ENCODE measurements around the gene TNRC18. TPM values are rescaled to one million over a fixed set of nuclear protein-coding genes. Genes with fewer than 3 reads are reported as not detected.
"Not testable (repeated sequence)": the region's sequence is repeated elsewhere in the genome, so short reads cannot be mapped to it uniquely, and the experiment has no call there.

The TNRC18 gene
- total and polyA plus RNA-seq, 4 donors, result 2.3 to 37.1 (median 20.4) TPM

DNA sequence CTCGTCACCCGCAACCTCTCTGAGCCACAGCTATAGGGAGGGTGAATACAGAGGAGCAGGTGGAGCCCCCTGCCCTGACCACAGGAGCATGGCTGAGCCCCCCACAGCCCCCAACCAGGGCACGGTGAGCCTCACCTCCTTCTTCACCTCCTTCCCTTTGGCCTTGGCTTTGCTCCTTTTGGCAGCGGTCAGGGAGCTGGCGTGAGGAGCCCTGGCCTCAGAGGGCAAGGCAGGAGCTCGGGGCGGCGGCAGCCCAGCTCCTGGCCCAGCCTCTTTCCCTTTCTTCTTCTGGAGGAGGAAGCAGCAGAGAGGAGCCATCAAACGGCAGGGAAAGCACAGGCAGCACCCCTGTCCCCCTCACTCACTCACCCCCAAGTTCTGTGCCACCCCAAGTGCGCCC is 98.7 kb downstream of the TNRC18 start (continued):
- no peak for TF ChIP-seq MAX (IDR thresholded peaks at IDR 0.05)

- not testable (repeated sequence) for H3K9me3 ChIP-seq (ENCODE audit: control insufficient read depth in 4 of 4, low read length in 3 of 4); H3K27me3 ChIP-seq (ENCODE audit: control insufficient read depth in 4 of 4, insufficient read depth in 4 of 4, low read length in 3 of 4); H3K27ac ChIP-seq (ENCODE audit: low read depth in 1 of 2, low read length in 2 of 2); H3K9ac ChIP-seq (ENCODE audit: low read depth in 1 of 2, low read length in 2 of 2); H3K4me3 ChIP-seq (ENCODE audit: low read depth in 1 of 3, low read length in 3 of 3); H3K4me1 ChIP-seq (ENCODE audit: control insufficient read depth in 4 of 4, insufficient read depth in 4 of 4, low read length in 3 of 4); DNase-seq (ENCODE audit: low spot score)
- H3K36me3 ChIP-seq (ENCODE audit: control insufficient read depth in 4 of 4, insufficient read depth in 3 of 4, low read depth in 1 of 4, low read length in 3 of 4), result peaks cover 16 to 60% (median 26%) of the 10 kb centered on the region in 4 donors
- 95% methylated on average over 31 of the region's 31 CpGs for WGBS
Observed at GRCh38 chr7:5323800-5324781, 99.5 kb downstream of the TNRC18 start.

DNA sequence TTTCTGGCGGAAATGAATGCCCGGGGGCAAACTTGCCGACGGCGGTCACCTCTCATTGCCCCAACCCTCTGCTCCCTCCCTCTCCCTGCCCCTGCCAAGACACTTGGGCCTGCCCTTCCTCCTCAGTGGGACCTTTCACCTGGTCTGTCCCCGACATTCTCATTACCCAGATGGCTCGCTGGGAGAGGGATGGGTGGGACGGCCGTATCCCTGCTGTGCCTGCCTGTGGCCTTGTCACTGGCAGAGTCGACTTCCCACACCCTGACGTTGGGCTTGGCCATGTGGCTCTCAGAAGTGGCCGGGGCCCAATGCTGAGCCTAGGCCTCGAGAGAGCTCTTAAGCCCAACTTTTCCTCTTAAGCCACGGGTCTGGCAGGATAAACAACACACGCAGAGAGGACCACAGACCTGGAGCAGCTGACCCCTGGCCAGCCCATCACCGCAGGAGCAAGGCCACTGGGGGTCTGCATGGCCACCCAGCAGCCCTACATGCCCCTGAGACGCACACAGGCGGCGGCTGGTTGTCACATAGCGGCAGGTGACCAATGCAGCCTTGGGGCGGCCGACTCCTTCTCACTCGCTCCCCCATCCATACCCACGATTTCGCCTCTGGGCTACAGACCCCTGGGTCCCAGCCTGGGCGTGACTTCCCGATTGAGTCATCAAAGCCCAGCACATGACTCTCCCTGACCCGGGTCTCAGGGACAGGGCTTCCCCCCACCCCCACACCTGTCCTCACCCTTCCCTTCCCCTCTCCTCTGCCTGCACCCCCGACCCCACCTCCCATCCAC is 100.8 kb downstream of the TNRC18 start:
- Histone ChIP-seq H3K27me3 (ENCODE audit: control insufficient read depth in 4 of 4, insufficient read depth in 4 of 4, low read length in 3 of 4) (no peaks in the 10 kb centered on the region), H3K4me1 (ENCODE audit: control insufficient read depth in 4 of 4, insufficient read depth in 4 of 4, low read length in 3 of 4) (no peaks in the 10 kb centered on the region), H3K9me3 (ENCODE audit: control insufficient read depth in 4 of 4, low read length in 3 of 4) (peaks cover 0 to 6% (median 2%) of the 10 kb centered on the region in 4 donors), H3K4me3 (ENCODE audit: low read depth in 1 of 3, low read length in 3 of 3) (no peak overlapping the region), H3K27ac (ENCODE audit: low read depth in 1 of 2, low read length in 2 of 2) (no peak overlapping the region), H3K36me3 (ENCODE audit: control insufficient read depth in 4 of 4, insufficient read depth in 3 of 4, low read depth in 1 of 4, low read length in 3 of 4) (peaks cover 19 to 60% (median 27%) of the 10 kb centered on the region in 4 donors), H3K9ac (ENCODE audit: low read depth in 1 of 2, low read length in 2 of 2) (no peak overlapping the region)
- 94% methylated on average over 29 of the region's 29 CpGs for WGBS
- TF ChIP-seq ZBTB33 (IDR thresholded peaks at IDR 0.05), result no peak
- TF ChIP-seq ATF3 (IDR thresholded peaks at IDR 0.05), result no peak
- TF ChIP-seq SP1 (IDR thresholded peaks at IDR 0.05), result no peak
- TF ChIP-seq HNF4A (conservative IDR thresholded peaks at IDR 0.05), result no peak
- TF ChIP-seq GABPA (IDR thresholded peaks at IDR 0.05 in 1 of 2, conservative IDR thresholded peaks at IDR 0.05 in 1 of 2), result no peak
- no peak for TF ChIP-seq EGR1 (IDR thresholded peaks at IDR 0.05; ENCODE audit: low read depth in 2 of 2)
- DNase-seq (ENCODE audit: low spot score), result no peak

DNA sequence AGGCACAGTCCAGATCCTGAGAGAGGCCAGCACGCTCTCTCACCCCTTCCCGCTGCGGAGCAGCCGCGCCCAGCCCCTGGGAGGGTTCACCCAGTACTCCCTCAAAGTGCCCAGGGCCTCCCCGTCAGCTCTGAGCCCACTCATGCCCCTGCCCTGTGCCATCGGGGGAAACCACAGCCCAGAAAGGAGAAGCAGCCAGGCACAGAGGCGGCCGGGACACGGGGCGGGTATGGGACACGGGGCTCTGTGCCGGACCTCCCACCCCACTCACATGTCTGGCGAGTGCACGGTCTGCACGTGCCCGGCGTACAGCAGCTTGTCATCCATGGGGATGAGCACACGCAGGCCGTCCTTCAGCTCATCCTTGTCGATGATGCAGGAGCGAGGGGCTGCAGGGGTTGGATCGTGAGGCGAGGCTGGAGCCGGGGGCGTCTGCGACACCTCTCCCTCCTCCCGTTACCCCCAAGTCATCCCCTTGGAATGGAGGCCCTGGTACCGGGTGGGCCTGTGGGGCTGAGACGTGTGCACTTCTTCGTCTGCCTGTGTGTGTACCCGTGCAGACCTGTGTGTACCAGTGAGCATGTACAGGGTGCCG is 102.7 kb downstream of the TNRC18 start:
- H3K36me3 ChIP-seq (ENCODE audit: control insufficient read depth in 4 of 4, insufficient read depth in 3 of 4, low read depth in 1 of 4, low read length in 3 of 4), result peaks cover 23 to 55% (median 27%) of the 10 kb centered on the region in 4 donors
- DNase-seq (ENCODE audit: low spot score), result no peak
- TF ChIP-seq, protein P1, sequence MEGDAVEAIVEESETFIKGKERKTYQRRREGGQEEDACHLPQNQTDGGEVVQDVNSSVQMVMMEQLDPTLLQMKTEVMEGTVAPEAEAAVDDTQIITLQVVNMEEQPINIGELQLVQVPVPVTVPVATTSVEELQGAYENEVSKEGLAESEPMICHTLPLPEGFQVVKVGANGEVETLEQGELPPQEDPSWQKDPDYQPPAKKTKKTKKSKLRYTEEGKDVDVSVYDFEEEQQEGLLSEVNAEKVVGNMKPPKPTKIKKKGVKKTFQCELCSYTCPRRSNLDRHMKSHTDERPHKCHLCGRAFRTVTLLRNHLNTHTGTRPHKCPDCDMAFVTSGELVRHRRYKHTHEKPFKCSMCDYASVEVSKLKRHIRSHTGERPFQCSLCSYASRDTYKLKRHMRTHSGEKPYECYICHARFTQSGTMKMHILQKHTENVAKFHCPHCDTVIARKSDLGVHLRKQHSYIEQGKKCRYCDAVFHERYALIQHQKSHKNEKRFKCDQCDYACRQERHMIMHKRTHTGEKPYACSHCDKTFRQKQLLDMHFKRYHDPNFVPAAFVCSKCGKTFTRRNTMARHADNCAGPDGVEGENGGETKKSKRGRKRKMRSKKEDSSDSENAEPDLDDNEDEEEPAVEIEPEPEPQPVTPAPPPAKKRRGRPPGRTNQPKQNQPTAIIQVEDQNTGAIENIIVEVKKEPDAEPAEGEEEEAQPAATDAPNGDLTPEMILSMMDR (IDR thresholded peaks at IDR 0.05; ENCODE audit: low read depth, low read length, missing input control), result no peak
- no peak for TF ChIP-seq ZBTB33 (IDR thresholded peaks at IDR 0.05)
- TF ChIP-seq GABPA (IDR thresholded peaks at IDR 0.05 in 1 of 2, conservative IDR thresholded peaks at IDR 0.05 in 1 of 2), result no peak
- TF ChIP-seq MAX (IDR thresholded peaks at IDR 0.05), result no peak
- no peak for TF ChIP-seq FOXA1 (IDR thresholded peaks at IDR 0.05)
- TF ChIP-seq NR2F2 (IDR thresholded peaks at IDR 0.05), result no peak
- TF ChIP-seq SP1 (IDR thresholded peaks at IDR 0.05), result no peak
- no peak for TF ChIP-seq EGR1 (IDR thresholded peaks at IDR 0.05; ENCODE audit: low read depth in 2 of 2)

More for the DNA sequence above, 102.7 kb downstream of the TNRC18 start:
- H3K4me1 ChIP-seq (ENCODE audit: control insufficient read depth in 4 of 4, insufficient read depth in 4 of 4, low read length in 3 of 4), result no peaks in the 10 kb centered on the region
- over 99% methylated on average over 33 of the region's 33 CpGs for WGBS
- no peaks in the 10 kb centered on the region for H3K27me3 ChIP-seq (ENCODE audit: control insufficient read depth in 4 of 4, insufficient read depth in 4 of 4, low read length in 3 of 4)
- H3K27ac ChIP-seq (ENCODE audit: low read depth in 1 of 2, low read length in 2 of 2), result no peak overlapping the region
- H3K9me3 ChIP-seq (ENCODE audit: control insufficient read depth in 4 of 4, low read length in 3 of 4), result peaks cover 0 to 6% (median 2%) of the 10 kb centered on the region in 4 donors
- H3K4me3 ChIP-seq (ENCODE audit: low read depth in 1 of 3, low read length in 3 of 3), result no peak overlapping the region
- no peak overlapping the region for H3K9ac ChIP-seq (ENCODE audit: low read depth in 1 of 2, low read length in 2 of 2)

All from liver (tissue), 9 donors.